Activated naive CD8-positive, alpha-beta T cell (primary cell): Measurements from ENCODE around the gene TMEM37.

ENCODE experiments used
- H3K27ac Mint-ChIP-seq: one replicate; pipeline ENCODE4 v1.8.0; 2021; ENCODE audit warnings: mixed read lengths
- H3K27me3 Mint-ChIP-seq: one replicate; pipeline ENCODE4 v1.8.0; 2021; ENCODE audit warnings: mixed read lengths
- H3K36me3 Mint-ChIP-seq: one replicate; pipeline ENCODE4 v1.8.0; 2021; ENCODE audit warnings: mixed read lengths
- H3K4me1 Mint-ChIP-seq: one replicate; pipeline ENCODE4 v1.8.0; 2021; ENCODE audit warnings: low read depth, mixed read lengths
- H3K4me3 Mint-ChIP-seq: one replicate; pipeline ENCODE4 v1.8.0; 2021; ENCODE audit warnings: mild to moderate bottlenecking, mixed read lengths
- H3K9me3 Mint-ChIP-seq: one replicate; pipeline ENCODE4 v1.8.0; 2021; ENCODE audit warnings: low read depth, mixed read lengths

Gene TMEM37

GRCh38 chr2:119482481-119483394 lies 51.1 kb downstream of the TMEM37 start:
- H3K27me3 Mint-ChIP-seq = no peaks in the 10 kb centered on the region
- no peak overlapping the region for H3K4me3 Mint-ChIP-seq
- H3K4me1 Mint-ChIP-seq = no peaks in the 10 kb centered on the region
- no peaks in the 10 kb centered on the region for H3K36me3 Mint-ChIP-seq
- no peak overlapping the region for H3K27ac Mint-ChIP-seq
- H3K9me3 Mint-ChIP-seq = no peaks in the 10 kb centered on the region

- no peak overlapping the region for H3K27ac Mint-ChIP-seq
- no peaks in the 10 kb centered on the region for H3K36me3 Mint-ChIP-seq
- no peaks in the 10 kb centered on the region for H3K4me1 Mint-ChIP-seq
- no peaks in the 10 kb centered on the region for H3K9me3 Mint-ChIP-seq
- H3K27me3 Mint-ChIP-seq = no peaks in the 10 kb centered on the region
- H3K4me3 Mint-ChIP-seq = no peak overlapping the region
Observed at GRCh38 chr2:119483395-119483753, 51.7 kb downstream of the TMEM37 start.

DNA sequence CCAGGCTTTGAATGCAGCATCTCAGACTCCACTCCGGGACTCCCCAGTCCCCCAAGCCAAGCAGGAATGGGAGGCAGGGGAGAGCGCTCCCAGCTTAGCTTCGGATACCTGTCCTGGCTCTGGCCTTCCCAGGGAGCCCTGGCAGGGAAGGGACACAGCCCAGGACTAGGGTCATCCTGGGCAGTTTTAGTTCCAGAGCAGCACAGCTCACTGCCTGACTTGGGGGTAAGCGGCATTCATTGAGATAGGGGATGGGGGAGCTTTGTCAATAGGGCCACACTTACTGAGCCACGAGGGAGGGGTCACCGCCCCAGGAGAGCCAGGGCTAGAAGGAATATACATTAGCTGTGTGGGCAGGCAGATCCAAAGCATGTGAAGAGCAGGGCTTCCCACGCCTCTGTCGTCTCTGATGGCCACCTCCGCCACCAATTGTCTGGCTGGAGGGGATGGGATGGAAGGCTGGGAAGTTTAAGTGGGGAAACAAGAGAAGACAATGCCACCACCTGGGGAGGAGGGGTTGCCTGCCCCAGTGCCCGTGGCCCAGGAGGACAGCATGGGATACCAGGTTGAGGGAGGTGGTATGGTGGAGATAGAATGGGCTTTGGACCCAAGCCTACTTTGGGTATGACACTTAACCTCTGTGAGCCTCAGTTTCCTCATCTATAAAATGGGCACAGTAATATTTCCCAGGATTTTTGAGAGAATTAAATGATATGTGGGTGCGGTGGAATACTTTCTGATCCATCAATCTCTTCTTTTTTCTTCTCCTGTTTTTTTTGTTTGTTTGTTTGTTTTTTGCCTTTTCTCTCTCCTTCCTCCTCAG lies 52.5 kb downstream of the TMEM37 start:
- H3K27ac Mint-ChIP-seq = no peak overlapping the region
- no peaks in the 10 kb centered on the region for H3K27me3 Mint-ChIP-seq
- H3K36me3 Mint-ChIP-seq = no peaks in the 10 kb centered on the region
- no peak overlapping the region for H3K4me3 Mint-ChIP-seq
- H3K4me1 Mint-ChIP-seq = no peaks in the 10 kb centered on the region
- no peaks in the 10 kb centered on the region for H3K9me3 Mint-ChIP-seq

GRCh38 chr2:119484834-119485233 lies 53.2 kb downstream of the TMEM37 start:
- no peaks in the 10 kb centered on the region for H3K4me1 Mint-ChIP-seq
- H3K36me3 Mint-ChIP-seq = no peaks in the 10 kb centered on the region
- H3K27ac Mint-ChIP-seq = no peak overlapping the region
- H3K9me3 Mint-ChIP-seq = no peaks in the 10 kb centered on the region
- peaks cover 2% of the 10 kb centered on the region for H3K27me3 Mint-ChIP-seq
- H3K4me3 Mint-ChIP-seq = no peak overlapping the region

- H3K36me3 Mint-ChIP-seq = no peaks in the 10 kb centered on the region
- H3K27me3 Mint-ChIP-seq = peaks cover 2% of the 10 kb centered on the region
- H3K9me3 Mint-ChIP-seq = no peaks in the 10 kb centered on the region
- no peak overlapping the region for H3K4me3 Mint-ChIP-seq
- H3K27ac Mint-ChIP-seq = no peak overlapping the region
- no peaks in the 10 kb centered on the region for H3K4me1 Mint-ChIP-seq
Observed at GRCh38 chr2:119485336-119486110, 53.9 kb downstream of the TMEM37 start.

GRCh38 chr2:119486196-119486827 lies 54.7 kb downstream of the TMEM37 start:
- no peaks in the 10 kb centered on the region for H3K4me1 Mint-ChIP-seq
- H3K9me3 Mint-ChIP-seq = no peaks in the 10 kb centered on the region
- no peaks in the 10 kb centered on the region for H3K36me3 Mint-ChIP-seq
- no peak overlapping the region for H3K4me3 Mint-ChIP-seq
- H3K27me3 Mint-ChIP-seq = peaks cover 2% of the 10 kb centered on the region
- H3K27ac Mint-ChIP-seq = no peak overlapping the region

- no peaks in the 10 kb centered on the region for H3K36me3 Mint-ChIP-seq
- H3K4me3 Mint-ChIP-seq = no peak overlapping the region
- H3K27me3 Mint-ChIP-seq = peaks cover 2% of the 10 kb centered on the region
- H3K9me3 Mint-ChIP-seq = no peaks in the 10 kb centered on the region
- H3K4me1 Mint-ChIP-seq = no peaks in the 10 kb centered on the region
- no peak overlapping the region for H3K27ac Mint-ChIP-seq
Observed at GRCh38 chr2:119486886-119487285, 55.2 kb downstream of the TMEM37 start.

DNA sequence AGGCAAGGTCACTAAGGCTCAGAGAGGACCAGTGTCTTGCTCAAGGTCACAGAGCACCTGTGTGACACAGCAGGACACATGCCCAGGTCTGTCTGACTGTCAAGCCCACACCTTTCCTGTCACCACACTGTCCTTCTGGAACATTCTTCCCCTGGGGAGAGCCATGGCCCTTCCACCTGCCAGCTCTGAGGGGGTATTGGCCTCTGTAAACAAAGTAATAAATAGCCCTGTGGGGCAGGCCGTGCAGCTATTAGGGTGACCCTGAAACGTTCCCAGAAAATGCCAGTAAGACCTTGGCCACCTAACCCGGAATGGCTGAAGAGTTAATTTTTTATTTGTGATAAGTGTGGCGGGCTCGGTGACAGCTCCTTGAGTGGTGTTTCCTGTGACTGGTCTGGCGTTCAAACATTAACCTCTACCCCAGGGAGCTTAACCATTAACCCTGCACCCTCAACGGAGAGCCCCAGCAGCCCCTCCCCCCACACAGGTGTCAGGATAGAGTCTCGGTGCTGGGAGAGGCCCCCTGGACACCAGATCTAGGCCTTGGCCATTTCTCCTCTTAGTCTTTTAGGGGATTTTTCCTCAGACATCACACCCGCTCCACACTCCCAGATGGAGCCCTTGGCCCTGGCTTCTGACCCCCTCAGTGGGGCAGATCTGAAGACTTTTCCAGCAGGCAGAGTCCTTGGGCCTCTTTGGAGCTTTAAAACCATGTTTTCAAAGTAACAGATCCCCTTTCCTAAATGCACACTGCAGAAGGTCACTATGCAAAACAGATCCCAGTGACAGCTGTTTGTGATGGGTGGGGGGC lies 56.0 kb downstream of the TMEM37 start:
- Mint-ChIP-seq H3K36me3 (no peaks in the 10 kb centered on the region), H3K4me1 (no peaks in the 10 kb centered on the region), H3K27me3 (peaks cover 2% of the 10 kb centered on the region), H3K9me3 (no peaks in the 10 kb centered on the region), H3K27ac (no peak overlapping the region), H3K4me3 (no peak overlapping the region)
